Stimulated activated CD8-positive, alpha-beta memory T cell treated with anti-CD3 and anti-CD28 coated beads, Interleukin-2, amount 100 ng/mL, for 1 hour (primary cell): ENCODE measurements around the gene WDFY2.

ENCODE experiments used
- DNase-seq, 2 donors: peaks; one replicate each; pipeline ENCODE4 v3.0.0-alpha.2; 2020; ENCODE audit warnings: low read depth in 2 of 2

WDFY2 gene

DNA sequence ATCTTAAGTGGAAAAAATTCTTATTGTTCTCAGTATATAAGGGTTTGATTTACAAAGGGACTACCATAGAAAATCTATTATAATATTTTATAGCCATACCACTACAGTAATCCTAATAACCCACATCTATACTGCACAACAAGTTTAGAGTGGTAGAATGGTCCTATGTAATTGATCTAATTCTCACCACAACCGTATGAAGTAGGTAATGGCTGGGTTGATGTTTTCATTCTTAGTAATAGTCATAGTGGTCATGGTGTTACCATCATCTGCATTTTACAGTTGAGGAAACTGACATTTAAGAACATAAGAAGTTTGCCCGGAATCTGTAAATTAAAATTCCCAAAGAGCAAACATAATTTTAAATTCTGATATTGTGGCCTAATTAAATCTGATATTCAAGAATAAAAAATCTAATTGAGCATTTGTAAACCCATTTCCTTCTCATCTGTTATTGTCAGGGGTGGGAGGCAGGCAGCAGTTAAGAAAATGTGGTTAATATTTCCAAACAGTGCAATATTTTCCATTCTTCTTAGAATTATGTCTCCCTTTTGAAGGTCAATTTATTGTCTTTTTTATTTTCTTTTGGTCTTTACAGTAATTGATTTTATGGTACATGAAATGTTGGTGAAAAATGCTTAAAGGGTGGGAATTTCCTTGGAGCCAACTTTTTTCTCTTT lies 154.1 kb downstream of the WDFY2 start:
- DNase-seq: no peak

GRCh38 chr13:51739027-51739764 lies 154.9 kb downstream of the WDFY2 start:
- DNase-seq: no peak

GRCh38 chr13:51740698-51741097 lies 156.4 kb downstream of the WDFY2 start:
- DNase-seq: no peak

- DNase-seq: no peak
Observed at GRCh38 chr13:51742031-51742430, 157.8 kb downstream of the WDFY2 start.

GRCh38 chr13:51742611-51743010 lies 158.3 kb downstream of the WDFY2 start:
- no peak for DNase-seq

DNA sequence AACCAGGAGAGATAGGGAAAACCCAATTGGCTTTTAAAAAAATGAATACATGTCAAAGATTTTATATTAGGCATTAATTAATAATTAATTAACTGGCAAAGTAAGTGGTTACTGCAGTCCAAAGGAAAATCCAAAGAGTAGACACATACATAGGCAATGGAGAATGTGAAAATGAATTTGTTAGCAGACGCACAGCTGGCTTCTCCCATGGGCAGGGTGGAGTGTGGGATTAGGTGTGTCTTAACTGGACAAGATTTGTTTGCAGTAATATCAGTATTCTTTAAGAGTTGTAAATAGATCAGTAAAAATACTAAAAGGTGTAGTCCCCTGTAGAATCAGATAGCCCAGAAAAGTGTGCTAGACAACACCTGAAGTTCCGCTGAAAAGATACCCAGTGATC lies 161.0 kb downstream of the WDFY2 start:
- no peak for DNase-seq

DNA sequence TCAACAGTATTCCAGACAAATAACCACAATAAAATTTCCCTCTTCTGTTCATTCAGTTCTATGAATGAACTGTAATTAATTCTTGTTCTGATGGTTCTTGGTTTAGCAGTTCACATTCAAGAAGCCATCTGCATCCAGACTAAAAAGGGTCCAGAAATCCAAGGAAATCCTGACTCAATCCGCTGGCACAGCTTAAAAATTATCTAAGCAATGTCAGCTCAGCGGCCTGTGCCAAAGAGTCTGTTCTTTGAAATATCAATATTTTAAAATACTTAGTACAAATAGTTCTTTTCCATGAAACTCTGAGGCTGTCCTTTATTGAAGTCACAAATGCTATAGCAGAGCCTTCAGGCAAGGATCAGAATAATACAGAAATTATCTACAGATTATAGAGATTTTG lies 162.5 kb downstream of the WDFY2 start:
- DNase-seq: no peak

DNA sequence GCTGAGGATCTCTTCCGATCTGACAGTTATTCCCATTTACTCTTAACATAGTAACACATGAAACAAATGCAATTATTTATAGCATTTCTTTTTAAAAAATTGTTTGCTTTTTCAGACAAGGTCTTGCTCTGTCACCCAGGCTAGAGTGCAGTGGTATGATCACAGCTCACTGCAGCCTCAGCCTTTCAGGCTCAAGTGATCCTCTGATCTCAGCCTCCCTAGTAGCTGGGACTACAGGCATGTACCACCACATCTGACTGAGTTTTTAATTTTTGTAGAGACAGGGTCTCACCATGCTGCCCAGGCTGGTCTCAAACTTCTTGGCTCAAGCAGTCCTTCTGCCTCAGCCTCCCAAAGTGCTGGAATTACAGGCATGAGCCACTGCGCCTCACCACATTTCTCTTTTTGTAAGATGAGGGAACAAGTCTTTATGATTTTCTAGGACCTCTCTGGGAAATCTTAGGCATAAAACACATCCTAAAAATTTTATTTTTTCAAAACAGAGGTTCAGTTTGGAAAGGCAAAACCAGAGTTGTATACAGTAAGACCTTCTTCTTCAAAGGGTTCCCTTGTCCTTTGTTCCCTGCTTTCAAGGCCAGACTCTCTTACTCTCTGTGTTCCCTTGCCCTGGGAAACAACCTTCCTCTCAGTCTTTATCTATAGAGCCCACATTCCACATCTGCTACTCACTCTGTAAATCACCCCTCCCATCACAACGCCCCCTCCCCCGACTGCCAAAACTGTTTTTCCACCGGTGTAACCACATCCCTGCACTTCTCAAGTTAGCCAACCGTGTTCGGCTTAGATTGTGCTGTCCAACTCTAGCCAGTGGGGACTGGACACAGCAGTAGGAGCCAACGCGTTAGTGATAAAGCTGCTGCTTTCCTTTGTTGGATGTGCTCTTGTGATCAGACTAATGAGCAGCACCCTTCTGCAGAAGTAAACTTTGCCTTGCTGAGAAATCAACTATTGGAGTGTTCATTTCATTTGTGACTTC lies 163.5 kb downstream of the WDFY2 start:
- no peak for DNase-seq

GRCh38 chr13:51756651-51757050 lies 172.4 kb downstream of the WDFY2 start:
- DNase-seq: no peak

GRCh38 chr13:51758691-51759090 lies 174.4 kb downstream of the WDFY2 start:
- DNase-seq: no peak

DNA sequence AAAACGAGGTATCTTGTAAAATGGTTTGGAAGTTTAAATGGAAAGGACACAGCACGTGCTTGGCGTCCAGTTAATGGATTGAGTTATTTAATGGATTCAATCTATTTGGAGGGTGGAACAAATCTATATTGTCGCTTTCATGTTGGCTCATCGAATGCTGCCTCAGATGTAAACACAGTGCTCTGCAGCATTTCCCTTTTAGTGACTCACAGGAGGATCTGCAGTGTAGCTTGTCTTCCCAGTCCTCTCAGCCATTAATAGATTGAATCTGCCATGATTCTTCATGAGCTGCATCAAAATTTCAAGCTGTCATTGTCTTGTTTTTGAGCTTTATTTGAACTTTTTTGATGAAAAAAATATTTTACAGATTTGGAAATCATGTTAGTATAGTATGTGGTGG lies 175.0 kb downstream of the WDFY2 start:
- no peak for DNase-seq

DNA sequence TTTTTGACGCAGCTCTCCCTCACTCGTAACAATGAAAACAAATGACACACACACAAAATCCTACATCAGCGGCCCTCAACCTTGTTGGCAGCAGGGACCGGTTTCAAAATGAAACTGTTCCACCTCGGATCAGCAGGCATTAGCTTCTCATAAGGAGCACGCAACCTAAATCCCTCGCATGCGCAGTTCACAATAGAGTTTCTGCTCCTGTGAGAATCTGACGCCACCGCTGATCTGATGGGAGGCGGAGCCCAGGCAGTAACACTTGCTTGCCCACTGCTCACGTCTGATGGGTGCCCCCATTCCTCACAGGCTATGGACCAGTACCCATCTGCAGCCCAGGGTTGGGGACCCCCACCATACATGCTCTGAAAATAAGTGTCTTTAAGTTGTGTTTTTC lies 176.3 kb downstream of the WDFY2 start:
- no peak for DNase-seq

GRCh38 chr13:51761643-51762350 lies 177.5 kb downstream of the WDFY2 start:
- DNase-seq: no peak

- no peak for DNase-seq
Observed at GRCh38 chr13:51763486-51763885, 179.2 kb downstream of the WDFY2 start.

DNA sequence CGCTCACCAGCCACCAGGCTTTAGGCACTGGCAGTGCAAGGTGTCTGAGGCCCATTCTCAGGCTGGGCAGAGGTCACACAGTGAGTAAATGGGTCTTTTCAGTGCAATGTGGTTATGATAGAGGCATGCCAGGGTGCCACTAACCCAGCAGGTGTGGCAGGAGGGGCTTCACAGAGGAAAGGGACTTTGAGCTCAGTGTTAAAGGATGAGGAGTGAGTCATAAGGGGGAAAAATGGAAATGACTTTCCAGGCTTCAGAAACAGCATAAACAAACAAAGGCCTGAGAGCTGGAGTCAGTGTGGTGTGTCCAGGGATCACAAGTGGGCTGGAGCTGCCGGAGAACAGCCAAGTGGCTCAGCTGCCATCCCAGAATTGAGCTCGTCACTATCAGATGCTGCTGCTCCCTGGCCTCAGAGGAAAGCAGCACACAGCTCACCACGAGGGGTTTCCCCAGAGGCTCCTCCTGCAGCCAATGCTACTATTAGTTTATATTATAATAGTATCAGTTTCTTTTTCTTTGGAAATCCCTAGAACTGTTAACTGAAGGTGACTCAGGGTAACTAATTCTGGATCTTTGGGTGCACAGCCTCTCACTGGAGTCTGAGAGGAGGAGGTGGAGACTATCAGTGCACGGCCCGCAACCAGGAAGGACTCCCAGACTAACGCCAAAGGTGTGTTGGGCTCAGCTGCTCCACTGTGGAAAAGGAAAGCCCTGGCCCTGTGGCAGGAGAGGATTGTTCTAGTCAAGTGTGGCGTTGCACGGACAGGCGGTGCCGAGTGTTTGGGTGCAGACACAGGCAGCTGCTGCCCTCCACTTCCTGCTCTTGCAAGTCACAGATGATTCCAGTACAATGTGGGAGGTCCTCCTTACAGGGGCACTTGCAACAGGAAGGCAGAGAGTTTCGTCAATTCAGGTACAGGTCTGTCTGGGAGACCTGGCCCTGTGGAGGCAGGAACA lies 180.2 kb downstream of the WDFY2 start:
- no peak for DNase-seq

GRCh38 chr13:51765142-51765515 lies 180.9 kb downstream of the WDFY2 start:
- no peak for DNase-seq

DNA sequence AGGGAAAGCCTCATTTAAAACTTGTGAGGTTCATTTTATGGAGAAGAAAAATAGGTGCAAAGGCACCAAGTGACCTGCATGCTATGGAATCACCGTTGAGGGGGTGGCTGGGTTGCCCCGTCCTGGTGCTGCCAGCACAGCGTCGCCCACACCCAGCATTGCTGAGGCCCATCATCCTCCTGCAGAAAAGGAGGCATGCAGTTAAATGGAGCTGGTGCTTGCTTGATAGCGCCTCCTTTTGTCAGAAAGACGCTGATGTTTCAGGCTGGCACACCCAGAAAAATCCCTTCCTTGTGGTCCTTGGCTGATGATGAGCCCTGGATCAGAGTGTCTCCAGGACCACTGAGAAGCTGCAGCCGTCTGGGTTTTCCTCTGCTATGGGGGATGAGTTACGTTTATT lies 182.8 kb downstream of the WDFY2 start:
- no peak for DNase-seq

- no peak for DNase-seq
Observed at GRCh38 chr13:51768378-51768921, 184.2 kb downstream of the WDFY2 start.

DNA sequence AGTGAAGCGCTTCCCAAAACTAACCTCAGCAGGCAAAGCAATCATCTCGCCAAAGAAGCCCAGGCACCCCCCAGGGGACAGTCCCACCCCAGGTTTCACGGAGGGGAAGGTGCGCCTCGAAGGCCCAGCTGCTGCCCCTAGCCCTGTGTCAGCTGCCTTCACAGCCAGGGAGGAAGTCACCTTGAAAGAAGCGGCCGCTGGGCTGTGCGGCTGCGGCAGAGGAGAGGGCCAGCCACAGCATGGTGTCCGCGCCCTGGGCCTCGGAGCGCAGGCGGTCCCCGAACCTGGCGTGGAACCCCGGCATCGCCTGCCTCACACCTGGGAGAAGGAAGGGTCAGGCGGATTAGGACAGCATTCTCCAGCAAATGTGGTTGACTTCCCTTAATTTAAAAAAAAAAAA lies 184.7 kb downstream of the WDFY2 start:
- no peak for DNase-seq

GRCh38 chr13:51769455-51770127 lies 185.3 kb downstream of the WDFY2 start:
- DNase-seq: no peak
